A673 (cell line): ENCODE measurements around the gene ZNF487.

Source experiments
- EZH2 ChIP-seq: fragments of 200-600 bp; sonication (generic); IDR thresholded peaks from 2 replicates; pipeline ENCODE4 v1.6.1; 2017; ENCODE audit warnings: borderline replicate concordance, low read depth, mild to moderate bottlenecking, mixed read lengths, antibody characterized with exemption, low read length; ENCODE audit not compliant: poor library complexity, severe bottlenecking
- TF ChIP-seq, protein P1 (sequence below): fragments of 300-800, 200-600 bp; sonication (generic); conservative IDR thresholded peaks from 2 replicates; pipeline ENCODE4 v1.5.1; 2017; ENCODE audit warnings: low read depth, mild to moderate bottlenecking, antibody characterized with exemption, low read length, moderate library complexity, mixed read lengths

DNA sequence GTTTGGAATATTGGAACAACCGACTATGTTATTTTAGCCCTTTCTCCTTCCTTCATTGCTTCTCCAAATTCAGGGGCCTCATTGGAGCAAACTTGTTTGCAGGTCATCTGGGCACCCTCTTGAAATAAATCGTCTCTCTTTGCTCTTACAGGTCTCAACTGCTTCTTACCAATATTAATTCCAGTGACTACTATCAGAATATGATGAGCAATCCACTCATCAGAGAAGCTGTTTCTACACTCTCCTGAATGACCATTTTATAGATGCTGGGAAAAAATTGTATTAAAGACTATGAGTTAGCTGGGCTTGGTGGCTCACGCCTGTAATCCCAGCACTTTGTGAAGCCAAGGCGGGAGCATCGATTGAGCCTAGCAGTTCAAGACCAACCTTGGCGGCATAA lies 15.4 kb upstream of the ZNF487 start:
- TF ChIP-seq, protein P1, sequence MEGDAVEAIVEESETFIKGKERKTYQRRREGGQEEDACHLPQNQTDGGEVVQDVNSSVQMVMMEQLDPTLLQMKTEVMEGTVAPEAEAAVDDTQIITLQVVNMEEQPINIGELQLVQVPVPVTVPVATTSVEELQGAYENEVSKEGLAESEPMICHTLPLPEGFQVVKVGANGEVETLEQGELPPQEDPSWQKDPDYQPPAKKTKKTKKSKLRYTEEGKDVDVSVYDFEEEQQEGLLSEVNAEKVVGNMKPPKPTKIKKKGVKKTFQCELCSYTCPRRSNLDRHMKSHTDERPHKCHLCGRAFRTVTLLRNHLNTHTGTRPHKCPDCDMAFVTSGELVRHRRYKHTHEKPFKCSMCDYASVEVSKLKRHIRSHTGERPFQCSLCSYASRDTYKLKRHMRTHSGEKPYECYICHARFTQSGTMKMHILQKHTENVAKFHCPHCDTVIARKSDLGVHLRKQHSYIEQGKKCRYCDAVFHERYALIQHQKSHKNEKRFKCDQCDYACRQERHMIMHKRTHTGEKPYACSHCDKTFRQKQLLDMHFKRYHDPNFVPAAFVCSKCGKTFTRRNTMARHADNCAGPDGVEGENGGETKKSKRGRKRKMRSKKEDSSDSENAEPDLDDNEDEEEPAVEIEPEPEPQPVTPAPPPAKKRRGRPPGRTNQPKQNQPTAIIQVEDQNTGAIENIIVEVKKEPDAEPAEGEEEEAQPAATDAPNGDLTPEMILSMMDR, result no peak
- TF ChIP-seq EZH2, result no peak
